Ishikawa (cell line): ENCODE data around the gene WIPI1.

Experiments
- CEBPB ChIP-seq: IDR thresholded peaks from 2 replicates; pipeline ENCODE4 v1.6.1; 2012
- CREB1 ChIP-seq: IDR thresholded peaks from 2 replicates; pipeline ENCODE4 v1.6.1; 2012; ENCODE audit warnings: low read depth
- EGR1 ChIP-seq: IDR thresholded peaks from 2 replicates; pipeline ENCODE4 v1.6.1; 2012
- EP300 ChIP-seq: IDR thresholded peaks from 2 replicates; pipeline ENCODE4 v1.6.1; 2012; ENCODE audit warnings: borderline replicate concordance
- FOXM1 ChIP-seq: IDR thresholded peaks from 2 replicates; pipeline ENCODE4 v1.6.1; 2012; ENCODE audit warnings: low read depth, borderline replicate concordance
- NFIC ChIP-seq: IDR thresholded peaks from 2 replicates; pipeline ENCODE4 v1.6.1; 2012
- RAD21 ChIP-seq: IDR thresholded peaks from 2 replicates; pipeline ENCODE4 v1.6.1; 2012; ENCODE audit warnings: low read depth
- TAF1 ChIP-seq: IDR thresholded peaks from 2 replicates; pipeline ENCODE4 v1.6.1; 2012; ENCODE audit warnings: low read depth, mild to moderate bottlenecking
- TCF12 ChIP-seq: IDR thresholded peaks from 2 replicates; pipeline ENCODE4 v1.6.1; 2012; ENCODE audit warnings: low read depth
- TEAD4 ChIP-seq: IDR thresholded peaks from 2 replicates; pipeline ENCODE4 v1.6.1; 2012
- YY1 ChIP-seq: IDR thresholded peaks from 2 replicates; pipeline ENCODE4 v1.6.1; 2012; ENCODE audit warnings: low read depth
- ZBTB7A ChIP-seq: IDR thresholded peaks from 2 replicates; pipeline ENCODE4 v1.6.1; 2012; ENCODE audit warnings: low read depth
- TF ChIP-seq, protein P1 (sequence below): IDR thresholded peaks from 2 replicates; pipeline ENCODE4 v1.6.1; 2012; ENCODE audit warnings: low read depth, mild to moderate bottlenecking
- TF ChIP-seq, protein P2 (sequence below): IDR thresholded peaks from 2 replicates; pipeline ENCODE4 v1.6.1; 2012
- TF ChIP-seq, protein P3 (sequence below): IDR thresholded peaks from 2 replicates; pipeline ENCODE4 v1.6.1; 2012

Gene WIPI1

DNA sequence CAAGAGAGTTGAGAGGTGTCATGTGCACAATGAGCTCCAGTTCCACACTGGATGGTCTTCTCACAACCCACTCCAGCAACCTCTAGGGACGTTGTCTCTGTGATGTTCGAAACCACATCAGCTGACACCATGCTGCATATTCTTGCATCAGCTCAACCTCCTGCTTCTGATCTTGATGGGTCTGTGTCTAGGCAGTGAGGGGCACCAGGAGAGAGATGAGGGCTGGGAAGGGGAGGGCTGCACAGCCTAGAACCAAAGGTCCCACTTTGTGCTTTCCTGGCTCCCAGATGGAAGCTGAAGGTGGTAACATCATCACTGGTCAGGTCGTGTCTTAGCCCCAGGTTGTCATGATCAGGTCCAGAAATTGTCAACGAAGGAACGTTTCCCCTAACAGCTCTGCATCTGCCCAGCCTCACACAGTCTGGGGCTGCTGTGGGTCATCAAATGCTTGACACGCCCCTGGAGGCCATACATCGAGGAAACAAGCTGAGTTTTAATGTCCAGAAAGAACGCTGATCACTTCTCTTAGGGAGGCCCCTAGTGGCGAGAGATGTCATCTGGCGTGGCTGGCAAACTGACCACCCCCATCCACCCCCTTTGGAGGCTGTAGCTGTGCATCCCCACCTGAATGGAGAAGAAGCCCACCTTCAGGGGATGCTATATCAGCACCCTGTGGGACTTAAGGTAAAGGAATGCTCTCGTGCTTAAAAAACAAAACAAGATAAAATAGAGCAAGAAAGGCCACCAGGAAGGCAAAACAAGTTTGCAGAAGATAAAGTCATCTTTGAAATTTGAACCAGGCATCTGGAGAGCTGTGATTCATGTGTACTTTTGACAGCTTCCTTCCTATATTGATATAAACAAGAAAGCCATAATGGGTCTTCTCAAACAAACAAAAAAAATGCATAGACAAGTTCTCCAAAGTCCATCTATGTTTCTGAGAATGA lies 58.3 kb downstream of the WIPI1 start:
- TF ChIP-seq, protein P1, sequence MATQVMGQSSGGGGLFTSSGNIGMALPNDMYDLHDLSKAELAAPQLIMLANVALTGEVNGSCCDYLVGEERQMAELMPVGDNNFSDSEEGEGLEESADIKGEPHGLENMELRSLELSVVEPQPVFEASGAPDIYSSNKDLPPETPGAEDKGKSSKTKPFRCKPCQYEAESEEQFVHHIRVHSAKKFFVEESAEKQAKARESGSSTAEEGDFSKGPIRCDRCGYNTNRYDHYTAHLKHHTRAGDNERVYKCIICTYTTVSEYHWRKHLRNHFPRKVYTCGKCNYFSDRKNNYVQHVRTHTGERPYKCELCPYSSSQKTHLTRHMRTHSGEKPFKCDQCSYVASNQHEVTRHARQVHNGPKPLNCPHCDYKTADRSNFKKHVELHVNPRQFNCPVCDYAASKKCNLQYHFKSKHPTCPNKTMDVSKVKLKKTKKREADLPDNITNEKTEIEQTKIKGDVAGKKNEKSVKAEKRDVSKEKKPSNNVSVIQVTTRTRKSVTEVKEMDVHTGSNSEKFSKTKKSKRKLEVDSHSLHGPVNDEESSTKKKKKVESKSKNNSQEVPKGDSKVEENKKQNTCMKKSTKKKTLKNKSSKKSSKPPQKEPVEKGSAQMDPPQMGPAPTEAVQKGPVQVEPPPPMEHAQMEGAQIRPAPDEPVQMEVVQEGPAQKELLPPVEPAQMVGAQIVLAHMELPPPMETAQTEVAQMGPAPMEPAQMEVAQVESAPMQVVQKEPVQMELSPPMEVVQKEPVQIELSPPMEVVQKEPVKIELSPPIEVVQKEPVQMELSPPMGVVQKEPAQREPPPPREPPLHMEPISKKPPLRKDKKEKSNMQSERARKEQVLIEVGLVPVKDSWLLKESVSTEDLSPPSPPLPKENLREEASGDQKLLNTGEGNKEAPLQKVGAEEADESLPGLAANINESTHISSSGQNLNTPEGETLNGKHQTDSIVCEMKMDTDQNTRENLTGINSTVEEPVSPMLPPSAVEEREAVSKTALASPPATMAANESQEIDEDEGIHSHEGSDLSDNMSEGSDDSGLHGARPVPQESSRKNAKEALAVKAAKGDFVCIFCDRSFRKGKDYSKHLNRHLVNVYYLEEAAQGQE, result no peak
- TF ChIP-seq FOXM1 (no peak), YY1 (peak; percentile 15; the same call in 1 of the 2 replicates), TAF1 (no peak), RAD21 (peak; percentile 86)
- TF ChIP-seq, protein P2, sequence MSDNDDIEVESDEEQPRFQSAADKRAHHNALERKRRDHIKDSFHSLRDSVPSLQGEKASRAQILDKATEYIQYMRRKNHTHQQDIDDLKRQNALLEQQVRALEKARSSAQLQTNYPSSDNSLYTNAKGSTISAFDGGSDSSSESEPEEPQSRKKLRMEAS, result 0 out of 2 replicates have a peak, but pooled peaks have one; percentile 20

DNA sequence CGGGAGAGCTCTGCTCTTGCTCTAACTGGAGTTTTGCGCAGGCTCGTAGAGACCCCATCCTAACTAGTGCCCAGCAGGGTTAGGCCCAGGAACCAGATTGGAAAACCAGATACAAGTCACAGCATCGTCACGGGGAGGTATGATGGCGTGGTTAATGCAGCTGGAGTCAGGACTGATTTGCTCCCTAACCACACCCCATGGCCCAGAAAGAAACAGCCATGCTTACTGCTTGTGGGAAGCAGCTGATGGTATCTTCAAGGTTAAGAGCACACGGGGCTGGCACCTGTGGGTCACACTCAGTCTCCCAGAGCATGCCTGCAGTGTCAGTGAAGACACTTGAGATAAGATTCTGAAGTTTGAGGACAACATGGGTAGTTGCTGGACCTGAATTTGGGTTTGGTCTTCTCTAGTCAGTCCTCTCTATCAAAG lies 60.2 kb downstream of the WIPI1 start:
- TF ChIP-seq, protein P2, result no peak
- TF ChIP-seq RAD21, result no peak
- no peak for TF ChIP-seq CREB1
- TF ChIP-seq TAF1, result no peak
- no peak for TF ChIP-seq NFIC
- no peak for TF ChIP-seq TCF12
- TF ChIP-seq CEBPB, result no peak
- no peak for TF ChIP-seq TEAD4
- TF ChIP-seq EP300, result no peak
- no peak for TF ChIP-seq EGR1

DNA sequence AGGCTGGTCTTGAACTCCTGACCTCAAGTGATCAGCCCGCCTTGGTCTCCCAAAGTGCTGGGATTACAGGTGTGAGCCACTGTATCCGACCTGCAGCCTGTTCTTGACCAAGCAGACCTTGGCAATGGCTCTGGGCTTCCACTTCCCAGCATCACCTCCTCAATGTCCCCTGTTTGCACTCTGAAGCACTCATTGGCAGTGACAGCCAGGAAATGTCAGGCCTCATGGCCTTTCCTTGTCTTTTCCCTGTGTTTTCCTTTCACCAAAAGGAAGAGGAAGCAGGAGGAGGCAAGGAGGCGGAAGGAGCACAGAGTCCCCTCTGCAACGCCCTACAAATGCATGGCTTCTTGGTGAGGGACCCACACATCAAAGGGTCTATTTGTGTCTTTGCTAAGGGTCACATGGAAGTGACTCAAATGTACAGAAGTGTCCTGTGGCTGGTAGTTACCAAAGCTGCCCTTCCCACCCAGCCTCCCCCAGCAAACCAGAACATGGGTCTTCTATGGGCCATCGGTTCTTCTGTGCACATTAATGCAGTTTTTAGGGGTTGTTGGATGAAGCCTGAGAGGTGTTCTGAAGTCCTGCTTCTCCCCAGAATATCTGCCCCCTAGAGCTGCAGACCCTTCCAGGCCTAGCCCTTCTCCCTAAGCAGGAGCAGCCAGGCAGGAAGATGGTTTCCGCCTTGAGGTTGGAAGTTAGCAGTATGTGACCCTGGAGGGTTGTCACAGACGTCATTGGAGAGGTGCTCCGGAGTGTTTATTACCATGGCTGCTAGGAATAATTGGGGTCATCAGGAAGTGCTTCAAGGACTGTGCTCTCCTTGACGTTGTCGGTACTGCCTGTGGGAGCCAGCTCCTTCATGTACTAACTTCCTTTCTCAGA lies 60.8 kb downstream of the WIPI1 start:
- TF ChIP-seq, protein P2, result no peak
- TF ChIP-seq ZBTB7A (no peak), FOXM1 (no peak), RAD21 (no peak), EP300 (no peak), TCF12 (no peak), TEAD4 (no peak), EGR1 (no peak), NFIC (no peak), TAF1 (no peak), CREB1 (no peak), CEBPB (no peak)
- TF ChIP-seq, protein P3, sequence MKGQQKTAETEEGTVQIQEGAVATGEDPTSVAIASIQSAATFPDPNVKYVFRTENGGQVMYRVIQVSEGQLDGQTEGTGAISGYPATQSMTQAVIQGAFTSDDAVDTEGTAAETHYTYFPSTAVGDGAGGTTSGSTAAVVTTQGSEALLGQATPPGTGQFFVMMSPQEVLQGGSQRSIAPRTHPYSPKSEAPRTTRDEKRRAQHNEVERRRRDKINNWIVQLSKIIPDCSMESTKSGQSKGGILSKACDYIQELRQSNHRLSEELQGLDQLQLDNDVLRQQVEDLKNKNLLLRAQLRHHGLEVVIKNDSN, result no peak
- TF ChIP-seq, protein P1, result no peak

DNA sequence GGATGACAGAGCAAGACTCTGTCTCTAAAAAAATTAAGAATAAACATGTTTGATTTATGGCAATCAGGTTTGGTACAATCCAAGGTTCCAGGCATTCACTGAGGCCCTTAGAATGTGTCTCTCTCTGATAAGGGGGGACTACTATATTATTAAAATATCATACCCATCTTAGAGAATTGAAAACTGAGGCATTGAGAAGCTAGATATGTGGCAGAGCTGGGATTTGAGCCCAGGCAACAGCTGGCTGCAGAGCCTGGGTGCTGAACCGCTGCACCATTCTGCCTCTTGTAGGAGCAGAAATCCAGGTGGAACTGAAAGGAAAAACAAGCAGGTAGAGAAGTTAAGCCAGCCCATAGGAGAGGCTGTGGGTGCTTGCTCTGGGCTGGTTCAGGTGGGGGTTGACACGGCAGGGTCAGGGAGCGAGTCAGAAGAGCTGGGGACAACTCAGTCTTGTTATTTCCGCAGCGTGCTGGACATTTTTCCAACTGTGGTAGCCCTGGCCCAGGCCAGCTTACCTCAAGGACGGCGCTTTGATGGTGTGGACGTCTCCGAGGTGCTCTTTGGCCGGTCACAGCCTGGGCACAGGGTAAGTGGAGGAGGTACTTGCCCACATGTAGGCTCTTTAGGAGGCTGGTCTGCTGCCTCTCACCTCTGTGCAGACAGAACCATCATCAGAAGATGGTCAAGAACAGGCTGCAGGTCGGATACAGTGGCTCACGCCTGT lies 62.5 kb downstream of the WIPI1 start:
- no peak for TF ChIP-seq TAF1
- TF ChIP-seq FOXM1, result no peak
- TF ChIP-seq, protein P1, result no peak
- TF ChIP-seq, protein P2, result no peak
- no peak for TF ChIP-seq YY1
- no peak for TF ChIP-seq CREB1
- no peak for TF ChIP-seq TEAD4
- TF ChIP-seq NFIC, result no peak
- TF ChIP-seq EGR1, result no peak
- TF ChIP-seq, protein P3, result no peak
- no peak for TF ChIP-seq RAD21
- no peak for TF ChIP-seq ZBTB7A
